Sigmoid colon (tissue), 3 donors: ENCODE results near the gene PLCH1.

Experiments used
- CTCF ChIP-seq, 4 experiments: fragments of 450-650 bp in 3 of 4; fragments of 200-600 bp in 1 of 4; IDR thresholded peaks; one replicate each; pipeline ENCODE4 v1.5.1; 2016 to 2019; ENCODE audit warnings: antibody characterized with exemption in 4 of 4, mild to moderate bottlenecking in 3 of 4, moderate library complexity in 2 of 4
- POLR2A ChIP-seq, 2 donors: fragments of 450-650 bp; IDR thresholded peaks; one replicate each; pipeline ENCODE4 v1.6.1; 2016; ENCODE audit warnings: antibody characterized with exemption in 2 of 2, mild to moderate bottlenecking in 2 of 2, moderate library complexity in 2 of 2

GRCh38 chr3:155791190-155791589 is 46.3 kb upstream of the PLCH1 start:
- TF ChIP-seq CTCF (IDR thresholded peaks at IDR 0.05), result no peak
- no peak for TF ChIP-seq POLR2A (IDR thresholded peaks at IDR 0.05)
